GM19463 (cell line): ENCODE results near the gene RNF144A.

Experiments
- ATAC-seq: cut with Tn5 transposase; IDR thresholded peaks from one replicate; pipeline ENCODE4 v1.9.1; 2021; ENCODE audit warnings: mild to moderate bottlenecking, moderate library complexity; ENCODE audit not compliant: unreplicated experiment

The RNF144A gene

DNA sequence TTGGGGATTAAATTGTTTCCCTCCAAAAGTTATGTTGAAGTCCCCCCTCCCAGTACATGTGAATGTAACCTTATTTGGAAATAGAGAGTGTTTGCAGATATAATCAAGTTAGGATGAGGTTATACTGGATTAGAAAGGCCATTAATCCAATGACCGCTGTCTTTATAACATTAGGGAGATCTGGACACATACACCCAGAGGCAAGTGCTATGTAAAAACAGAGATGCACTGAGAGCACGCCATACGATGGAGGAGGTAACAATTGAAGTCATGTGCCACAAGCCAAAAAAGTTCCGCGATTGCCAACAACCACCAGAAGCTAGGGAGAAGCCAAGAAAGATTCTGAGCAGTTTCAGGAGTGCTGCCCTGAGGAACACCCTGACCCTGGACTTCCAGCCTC, 153.3 kb downstream of the RNF144A start:
- ATAC-seq = no peak

GRCh38 chr2:7071154-7071553, 153.9 kb downstream of the RNF144A start:
- ATAC-seq = no peak

DNA sequence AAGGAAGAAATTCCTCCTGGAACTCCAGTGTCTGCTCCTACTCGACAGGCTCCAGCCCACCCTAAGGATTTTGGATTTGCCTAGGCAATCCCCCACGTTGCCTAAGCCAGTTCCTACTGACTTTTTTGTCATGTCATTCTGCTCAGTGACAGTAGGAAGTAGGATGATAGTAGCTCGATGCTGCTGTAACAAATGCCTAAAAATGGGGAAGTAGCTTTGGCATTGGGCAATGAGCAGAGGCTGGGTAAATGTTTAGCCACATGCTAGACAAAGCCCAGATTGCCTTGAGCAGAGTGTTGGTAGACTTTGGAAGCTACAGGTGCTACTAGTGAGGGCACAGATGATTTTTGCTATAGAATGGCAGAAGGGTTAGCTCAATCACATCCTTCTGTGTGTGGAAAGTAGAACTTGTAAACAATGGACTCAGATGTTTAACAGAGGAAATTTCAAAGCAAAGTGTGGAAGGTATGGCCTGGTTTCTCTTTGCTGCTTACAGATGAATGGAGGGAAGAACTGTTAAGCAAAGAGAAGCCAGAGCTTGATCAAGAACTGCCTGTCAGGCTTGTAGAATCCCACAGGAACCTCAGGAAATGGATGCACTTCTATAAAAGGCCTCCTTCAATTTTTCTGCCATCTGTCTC, 154.8 kb downstream of the RNF144A start:
- no peak for ATAC-seq

GRCh38 chr2:7073901-7074300, 156.7 kb downstream of the RNF144A start:
- no peak for ATAC-seq

- no peak for ATAC-seq
Observed at GRCh38 chr2:7075834-7076233, 158.6 kb downstream of the RNF144A start.

GRCh38 chr2:7077660-7078267, 160.6 kb downstream of the RNF144A start:
- no peak for ATAC-seq

DNA sequence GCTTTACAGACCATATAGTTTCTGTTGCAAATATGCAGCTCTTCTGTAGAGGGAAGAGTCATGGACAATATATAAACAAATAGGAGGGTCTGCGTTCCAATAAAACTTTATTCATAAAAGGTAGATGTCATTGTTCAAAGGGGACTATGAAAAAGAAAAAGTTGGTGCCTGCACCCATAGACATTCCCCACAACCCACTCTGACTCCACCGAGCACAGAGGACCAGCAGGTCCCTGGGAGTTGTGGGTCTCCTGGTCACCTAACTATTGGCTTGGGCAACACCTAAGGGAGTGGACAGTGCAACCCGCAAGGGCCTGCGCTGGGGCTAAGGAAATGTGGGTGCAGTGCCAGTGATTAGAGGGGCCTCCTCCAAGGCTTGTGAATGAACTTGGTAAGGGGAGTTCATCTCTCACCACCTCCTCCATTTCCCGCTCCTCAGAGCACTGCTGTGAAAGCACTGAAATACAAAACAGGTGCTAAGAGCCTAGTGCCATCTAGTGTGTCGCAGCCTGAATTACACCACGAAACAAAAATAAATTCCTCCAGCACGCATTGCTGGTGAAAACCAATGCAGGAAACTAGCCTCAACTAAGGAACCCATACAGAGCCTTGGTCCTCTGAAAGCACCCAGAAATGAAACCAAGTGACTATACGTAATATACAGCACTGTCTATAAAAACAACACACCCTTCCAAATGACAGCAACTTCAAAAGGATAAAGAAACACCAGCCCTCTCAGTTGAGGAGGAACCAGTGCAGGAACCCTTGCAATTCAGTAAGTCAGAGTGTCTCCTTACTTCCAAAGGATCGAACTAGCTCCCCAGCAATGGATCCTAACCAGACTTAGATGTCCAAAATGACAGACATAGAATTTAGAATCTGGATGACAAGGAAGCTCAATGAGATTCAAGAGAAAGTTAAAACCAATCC, 166.6 kb downstream of the RNF144A start:
- ATAC-seq = no peak

- ATAC-seq = no peak
Observed at GRCh38 chr2:7084601-7085000, 167.4 kb downstream of the RNF144A start.

GRCh38 chr2:7089284-7089683, 172.1 kb downstream of the RNF144A start:
- ATAC-seq = no peak

DNA sequence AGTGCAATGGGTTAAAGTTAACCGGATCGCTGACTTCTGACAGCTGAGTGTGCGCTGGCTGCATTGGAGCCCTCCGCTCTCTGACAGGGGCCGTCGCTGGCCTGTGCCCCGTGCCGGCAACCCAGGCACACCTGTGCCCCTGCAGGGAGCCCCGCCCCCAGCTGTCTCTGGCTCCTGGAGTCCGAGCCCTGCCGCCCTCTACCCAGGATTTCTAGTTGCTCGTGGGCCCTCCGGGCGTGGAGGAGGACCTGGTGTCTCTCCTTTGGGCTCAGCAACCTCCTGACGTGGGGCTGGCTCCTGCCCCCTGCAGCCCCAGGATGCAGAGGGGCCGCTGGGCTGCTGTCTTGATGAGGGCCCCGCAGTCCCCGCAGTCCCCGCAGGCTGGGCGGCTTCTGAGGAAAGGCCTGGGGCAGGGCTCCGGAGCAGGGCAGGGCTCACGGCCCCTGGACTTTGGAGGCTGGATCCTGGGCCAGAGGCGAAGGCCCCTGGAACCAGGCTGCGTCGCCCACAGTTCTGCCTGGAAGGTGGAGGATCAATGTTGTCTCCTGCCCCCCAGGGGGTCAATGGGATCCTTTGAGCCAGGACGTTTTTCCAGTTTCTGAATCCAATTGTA, 172.8 kb downstream of the RNF144A start:
- no peak for ATAC-seq

GRCh38 chr2:7093376-7093775, 176.2 kb downstream of the RNF144A start:
- no peak for ATAC-seq
